NCI-H2029 treated with DMSO at 0.1 percent for 48 hours (cell line): ENCODE results near the gene MYO9B.

ENCODE experiments used
- DNase-seq: peaks from one replicate; lab custom pipeline; 2025; lab: John Stamatoyannopoulos, UW

Gene MYO9B

DNA sequence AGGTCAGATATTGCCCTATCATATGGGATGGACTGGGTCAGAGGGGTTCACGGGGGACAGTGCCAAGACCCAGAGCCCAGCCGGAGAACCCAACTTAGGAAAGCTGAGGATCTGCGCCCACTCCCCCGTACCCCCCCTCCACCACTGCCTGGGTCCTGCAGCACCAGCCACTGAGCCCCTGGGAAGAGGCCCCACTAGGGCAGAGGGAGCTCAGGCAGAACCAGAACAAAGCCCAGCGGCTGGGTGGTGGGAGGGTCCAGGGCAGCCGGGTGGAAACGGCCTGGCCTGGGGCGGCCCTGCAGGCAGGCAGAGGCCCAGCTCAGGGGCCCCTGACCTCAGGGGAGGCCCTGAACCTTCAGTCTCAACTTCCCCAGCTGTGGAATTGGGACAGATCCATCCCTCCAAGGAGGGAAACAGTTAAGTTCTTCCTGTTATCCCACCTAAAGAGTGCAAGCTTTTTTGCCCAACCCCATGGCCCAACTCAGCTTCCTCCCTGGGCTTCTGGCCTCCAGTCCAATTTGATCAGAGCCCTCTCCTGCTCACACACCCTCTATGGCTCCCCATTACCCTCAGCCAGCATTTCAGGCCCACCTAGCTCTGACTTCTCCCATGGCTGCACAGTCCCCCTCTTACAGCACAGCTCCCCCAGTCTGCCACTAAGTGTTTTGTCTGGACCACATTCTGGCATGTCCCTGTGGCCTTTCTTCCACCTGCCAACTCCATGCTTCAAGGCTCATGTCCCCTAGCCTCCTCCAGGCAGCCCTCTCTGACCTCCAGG, 167.0 kb downstream of the MYO9B start:
- no peak for DNase-seq

DNA sequence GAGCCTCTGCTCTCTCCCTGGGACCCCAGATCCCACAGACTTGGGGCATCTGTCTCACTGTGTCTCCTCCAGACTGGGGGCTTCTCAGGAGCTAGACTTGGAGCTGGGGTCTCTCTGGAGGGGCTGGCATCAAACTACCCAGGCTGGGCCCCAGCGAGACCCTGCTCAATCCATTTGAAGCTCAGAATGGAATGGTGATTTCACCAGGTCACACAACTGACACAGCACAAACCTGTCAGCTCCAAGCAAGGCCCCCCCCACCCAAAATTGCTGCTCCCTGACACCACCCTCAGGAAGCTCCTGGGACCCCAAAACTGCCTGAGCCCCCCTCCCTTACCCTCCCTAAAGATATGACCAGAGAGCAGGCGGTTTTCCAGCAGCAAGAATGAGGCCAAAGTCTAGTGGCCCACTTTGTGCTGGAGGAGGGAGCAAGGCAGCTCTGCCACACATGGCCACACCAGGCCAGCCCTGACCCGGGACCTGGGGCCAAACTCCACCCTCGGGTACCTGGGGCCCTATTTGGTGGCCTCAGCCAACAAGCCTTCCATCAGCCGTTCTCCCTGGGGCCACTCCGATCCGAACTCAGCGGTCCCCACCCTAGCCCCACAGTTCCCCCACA, 167.7 kb downstream of the MYO9B start:
- DNase-seq = no peak

DNA sequence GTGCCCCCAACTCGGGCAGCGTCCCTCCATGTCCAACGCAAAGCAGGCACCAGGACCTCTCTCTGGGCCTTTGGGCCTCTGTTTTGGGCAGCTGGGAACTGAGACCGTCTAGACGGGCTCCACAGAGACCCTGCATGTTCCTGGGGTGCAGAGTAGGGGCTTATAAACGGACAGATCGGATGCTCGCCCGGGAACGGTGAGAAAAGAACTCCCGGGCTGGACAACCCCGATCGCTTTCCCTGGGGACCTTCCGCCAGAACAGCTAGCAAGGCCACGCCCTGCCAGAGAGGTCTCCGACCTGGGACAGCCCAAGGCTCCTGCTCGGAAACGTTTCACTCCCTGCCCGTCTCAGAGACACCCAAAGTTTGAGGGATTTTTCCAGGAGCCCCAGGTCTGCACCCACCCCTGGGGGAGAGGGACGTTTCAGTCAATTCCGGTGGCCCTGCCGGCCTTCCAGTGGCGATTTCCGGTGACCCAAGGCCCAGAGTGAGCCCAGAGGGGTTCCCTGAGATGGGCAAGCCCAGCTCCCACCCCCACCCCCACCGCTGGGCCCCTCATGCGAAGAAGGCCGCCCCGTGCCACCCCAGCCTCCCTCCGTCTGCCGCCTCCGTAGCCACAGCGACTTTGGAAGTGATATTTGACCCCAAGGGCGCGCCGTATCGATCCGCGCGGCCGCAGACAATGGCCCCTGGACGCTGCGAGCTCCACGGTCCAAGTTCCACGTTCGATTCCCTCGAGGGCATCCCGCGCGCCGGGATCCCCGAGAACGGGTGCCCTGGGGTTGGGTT, 168.4 kb downstream of the MYO9B start:
- no peak for DNase-seq

DNA sequence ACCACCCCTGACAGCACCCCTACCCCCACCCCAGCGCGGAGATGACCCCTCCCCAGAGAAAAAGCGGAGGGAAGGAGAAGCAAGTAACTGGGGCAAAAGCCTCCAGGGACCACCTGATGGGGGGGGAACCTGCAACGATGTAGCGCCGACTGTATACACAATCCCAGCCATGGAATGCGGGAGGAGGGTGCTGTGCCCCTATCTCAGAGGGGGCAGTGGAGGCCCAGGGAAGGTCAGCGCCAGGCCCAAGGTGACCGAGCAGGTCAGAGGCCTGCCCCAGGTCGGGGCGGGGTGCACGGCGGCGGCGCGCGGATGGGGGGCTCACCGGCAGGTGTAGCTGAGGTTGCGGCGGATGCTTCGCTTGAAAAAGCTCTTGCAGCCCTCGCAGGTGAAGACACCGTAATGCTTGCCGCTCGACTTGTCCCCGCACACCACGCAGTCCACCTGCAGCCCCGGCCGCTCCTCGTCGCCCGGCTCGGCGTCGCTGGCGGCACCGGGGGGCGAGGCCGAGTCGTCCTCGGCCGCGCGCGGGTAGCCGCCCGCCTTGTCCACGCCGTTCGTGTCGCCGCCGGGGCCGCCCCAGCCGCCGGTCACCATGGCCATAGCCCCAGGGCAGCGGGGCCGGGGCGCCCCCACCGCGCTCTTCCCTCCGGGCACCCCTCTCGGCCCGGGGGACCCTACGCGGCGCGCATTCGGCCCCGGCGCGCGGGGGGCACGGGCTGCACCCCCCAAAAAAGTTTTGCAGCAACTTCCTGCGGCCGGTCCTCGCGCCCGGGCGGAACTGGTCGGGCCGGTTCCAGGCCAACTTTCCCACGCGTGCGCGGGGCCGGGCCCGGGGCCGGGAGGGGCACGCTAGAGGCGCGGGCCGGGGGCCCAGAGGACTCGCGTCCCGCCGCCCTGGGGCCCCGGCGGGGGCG, 169.3 kb downstream of the MYO9B start:
- DNase-seq = no peak

DNA sequence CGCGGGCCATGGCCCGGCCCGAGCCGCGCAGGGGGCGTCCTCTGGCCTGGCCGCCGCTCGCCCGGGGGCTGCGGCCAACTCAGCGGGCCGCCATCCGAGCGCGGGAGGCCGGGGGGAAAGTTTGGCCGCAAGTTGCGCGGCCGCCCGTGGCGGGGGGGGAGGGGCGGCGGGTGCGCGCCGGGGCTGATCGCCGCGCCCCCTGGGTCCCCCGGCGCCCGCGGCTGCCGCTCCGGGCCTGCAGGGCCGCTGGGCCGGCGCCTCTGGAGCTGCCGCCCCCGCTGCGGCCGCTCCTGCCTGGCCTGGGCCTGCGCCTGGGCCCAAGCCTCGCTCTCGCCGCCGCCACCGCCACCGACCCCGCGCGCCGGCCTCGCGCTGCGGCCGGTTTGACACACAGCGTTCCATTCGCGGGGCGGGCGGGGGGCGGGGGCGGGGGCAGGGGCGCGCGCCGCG, 170.0 kb downstream of the MYO9B start, which contains the start of gene NR2F6:
Gene NR2F6 (minus strand): TSS at position 385 of the 450 bp plus-strand sequence. CDS start 699 bp downstream, outside the sequence.
- DNase-seq = no peak

DNA sequence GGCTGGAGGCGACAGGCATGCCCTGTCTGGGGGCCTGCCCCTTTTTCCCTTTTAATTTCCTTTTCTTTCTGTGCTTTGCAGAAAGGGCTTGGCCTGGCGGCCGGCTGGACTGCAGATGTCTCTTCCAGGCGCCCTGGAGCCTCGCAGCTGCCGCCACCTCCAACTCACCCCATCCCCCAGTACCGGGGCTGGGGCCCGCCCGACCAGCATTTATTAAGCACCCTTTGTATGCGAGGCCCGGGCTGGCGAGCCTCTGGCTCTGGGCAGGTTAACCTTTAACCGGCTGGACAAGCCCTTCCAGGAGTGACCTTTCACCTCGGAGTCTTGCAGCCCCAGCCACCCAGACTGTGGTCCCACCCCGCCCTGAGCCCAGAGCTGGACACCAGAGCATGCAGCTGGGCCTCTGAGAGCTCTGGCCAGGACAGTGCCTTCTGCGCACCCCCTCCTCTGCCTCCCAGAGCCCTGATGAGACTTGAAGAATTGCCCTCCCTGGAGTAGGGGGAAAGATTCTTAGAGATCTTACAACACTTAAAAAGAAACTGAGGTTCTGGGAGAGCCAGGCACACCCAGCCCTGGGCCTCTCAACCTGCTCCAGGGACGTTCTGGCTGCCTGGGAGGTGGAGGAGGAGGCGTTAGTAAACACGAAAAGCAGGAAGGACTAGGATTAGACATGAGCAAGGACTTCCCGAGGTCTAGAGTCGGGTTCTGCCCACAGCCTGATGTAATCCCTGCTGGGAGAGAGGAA, 171.3 kb downstream of the MYO9B start:
- DNase-seq = no peak

DNA sequence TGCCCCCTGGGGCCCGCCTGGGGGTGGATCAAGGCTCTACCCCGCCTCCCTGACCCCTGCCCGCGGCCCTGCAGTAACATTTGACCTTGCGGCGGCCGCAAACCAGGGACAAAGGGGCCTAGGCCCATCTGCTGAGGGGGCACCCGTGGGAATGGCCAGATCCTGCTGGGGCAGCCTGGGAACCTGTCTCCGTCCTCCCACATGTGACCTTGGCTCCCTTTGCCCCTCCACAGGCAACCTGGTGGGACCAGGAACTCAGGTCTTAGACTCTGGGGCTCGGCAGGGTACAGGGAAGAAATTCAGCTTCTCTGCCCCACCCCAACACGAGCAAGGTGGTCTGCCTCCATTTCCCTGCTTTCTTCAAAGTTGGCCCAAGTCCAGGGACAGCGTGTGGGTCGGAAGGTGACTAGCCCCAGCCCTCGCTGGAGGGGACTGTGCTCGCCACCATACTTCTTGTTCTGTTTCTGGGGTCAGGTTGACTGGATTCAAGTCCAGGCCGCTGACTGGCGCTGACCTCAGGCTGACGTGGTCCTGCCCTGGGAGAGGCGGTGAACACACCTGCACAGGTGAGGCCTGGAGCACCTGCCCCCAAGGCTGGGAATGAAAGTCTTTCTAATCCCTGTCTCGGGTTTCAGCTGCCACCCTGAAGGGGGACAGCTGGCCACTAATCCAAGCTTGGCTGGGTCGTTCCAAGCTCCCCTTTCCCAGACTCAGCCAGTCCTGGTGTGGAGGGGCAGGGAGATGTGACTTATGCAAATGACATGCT, 172.6 kb downstream of the MYO9B start:
- DNase-seq = no peak

DNA sequence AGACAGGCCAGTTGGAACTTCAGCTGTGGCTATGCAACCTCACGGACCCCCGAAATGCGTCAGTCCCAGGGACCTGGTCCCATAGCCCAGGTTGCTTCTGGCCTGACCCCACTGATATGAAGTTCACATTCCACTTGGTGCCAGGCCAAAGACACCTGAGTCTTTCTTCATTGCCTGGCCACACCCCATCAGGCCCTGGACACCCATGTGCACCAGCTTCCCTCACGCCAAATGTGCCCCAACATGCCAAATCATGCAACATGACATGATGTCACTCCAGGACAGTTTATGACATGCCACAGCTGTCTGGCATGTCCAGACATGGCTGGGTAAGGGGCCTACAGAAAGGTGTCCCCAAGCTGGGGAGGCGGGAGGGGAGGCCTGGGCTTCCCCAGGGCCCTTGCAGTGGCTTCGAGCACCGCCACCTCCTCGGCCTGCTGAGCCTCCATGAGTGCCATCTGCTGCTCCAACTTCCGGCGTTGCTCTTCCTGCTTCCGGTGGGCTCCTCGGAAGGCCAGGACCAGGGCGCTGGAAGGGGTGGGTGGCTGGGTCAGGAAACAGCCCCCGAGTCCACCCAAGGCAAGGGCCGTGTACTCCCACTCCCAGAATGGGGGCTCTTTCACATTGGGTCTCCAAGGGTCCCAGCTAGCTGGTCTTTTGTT, 174.4 kb downstream of the MYO9B start:
- no peak for DNase-seq

DNA sequence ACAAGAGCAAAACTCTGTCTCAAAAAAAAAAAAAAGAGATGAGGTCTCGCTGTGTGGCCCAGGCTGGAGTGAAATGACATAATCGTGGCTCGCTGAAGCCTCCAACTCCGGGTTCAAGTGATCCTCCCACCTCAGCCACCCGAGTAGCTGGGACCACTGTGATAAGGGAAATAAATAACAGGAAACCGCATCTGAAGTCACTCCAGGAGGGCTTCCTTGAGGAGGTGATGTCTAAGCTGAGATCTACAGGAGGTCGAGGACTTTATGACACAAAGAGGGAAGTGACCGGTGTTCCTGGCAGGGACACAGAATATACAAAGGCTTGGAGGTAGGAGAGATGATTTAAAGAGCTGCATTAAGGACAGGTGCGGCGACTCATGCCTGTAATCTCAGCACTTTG, 179.1 kb downstream of the MYO9B start:
- DNase-seq = no peak

DNA sequence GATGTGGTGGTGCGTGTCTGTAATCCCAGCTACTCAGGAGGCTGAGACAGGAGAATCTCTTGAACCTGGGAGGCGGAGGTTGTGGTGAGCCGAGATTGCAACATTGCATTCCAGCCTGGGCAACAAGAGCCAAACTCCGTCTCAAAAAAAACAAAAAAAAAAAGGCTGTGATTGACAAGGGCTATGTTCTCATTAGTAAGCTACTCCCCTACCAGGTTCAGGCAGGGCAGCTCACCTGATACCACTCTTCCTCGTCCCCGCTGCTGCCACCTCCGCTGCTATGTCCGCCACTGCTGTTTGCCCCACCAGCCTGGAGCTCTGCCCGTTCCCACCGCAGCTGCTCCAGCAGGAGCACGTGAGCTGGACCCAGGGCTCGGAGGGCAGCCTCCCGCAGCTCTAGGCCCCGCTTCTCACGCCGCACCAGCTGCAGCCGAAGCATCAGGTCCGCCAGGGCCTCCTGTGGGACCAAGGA, 179.6 kb downstream of the MYO9B start:
- peak; percentile 46 for DNase-seq

DNA sequence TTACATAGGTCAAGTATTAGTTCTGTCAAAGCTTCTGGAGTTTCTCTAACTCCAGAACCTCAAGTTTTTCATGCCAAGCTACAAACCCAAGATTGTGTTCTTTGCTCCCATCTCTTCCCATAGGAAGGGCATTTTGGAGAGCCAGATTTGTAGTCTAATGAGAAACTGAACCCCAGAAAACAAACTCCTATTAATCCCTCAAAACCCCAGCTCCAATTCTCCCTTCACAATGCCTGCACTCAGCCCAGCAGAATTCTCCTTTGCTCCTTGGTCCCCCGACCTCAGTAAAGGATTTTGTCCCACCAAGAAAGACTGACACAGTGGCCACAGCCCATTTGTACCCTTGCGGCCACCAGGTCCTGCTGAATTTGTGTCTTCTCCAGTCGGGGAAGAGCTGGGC, 180.6 kb downstream of the MYO9B start:
- DNase-seq = no peak

DNA sequence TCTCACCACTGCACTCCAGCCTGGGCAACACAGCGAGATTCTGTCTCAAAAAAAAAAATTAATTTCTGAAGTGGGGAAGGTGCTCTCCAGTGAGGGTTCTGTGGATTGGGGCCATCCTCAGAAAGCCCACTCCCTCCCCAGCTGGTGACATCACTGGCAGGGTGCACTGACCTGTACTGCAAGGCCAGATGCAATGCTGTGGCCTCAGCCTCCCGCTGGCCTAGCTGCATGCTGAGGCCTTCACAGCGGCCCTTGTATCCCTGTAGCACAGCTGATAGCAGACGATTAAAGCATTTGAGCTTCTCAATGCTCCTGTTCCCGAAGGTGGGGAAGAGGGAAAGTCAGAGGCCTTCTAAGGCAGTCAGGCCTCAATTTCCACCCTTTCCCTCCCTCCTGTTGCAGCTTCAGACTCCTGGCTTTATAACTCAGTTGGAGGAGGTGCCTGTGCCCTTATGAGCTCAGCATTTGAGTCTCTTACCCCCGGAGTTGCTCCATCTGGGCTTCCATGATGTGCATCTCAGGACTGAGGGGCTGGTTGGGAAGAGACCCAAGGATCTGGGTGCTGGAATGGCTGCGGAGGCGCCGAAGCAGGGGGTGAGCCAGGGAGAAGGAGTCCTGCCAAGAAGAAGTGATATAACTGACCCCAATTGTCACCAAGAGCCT, 183.7 kb downstream of the MYO9B start:
- no peak for DNase-seq

DNA sequence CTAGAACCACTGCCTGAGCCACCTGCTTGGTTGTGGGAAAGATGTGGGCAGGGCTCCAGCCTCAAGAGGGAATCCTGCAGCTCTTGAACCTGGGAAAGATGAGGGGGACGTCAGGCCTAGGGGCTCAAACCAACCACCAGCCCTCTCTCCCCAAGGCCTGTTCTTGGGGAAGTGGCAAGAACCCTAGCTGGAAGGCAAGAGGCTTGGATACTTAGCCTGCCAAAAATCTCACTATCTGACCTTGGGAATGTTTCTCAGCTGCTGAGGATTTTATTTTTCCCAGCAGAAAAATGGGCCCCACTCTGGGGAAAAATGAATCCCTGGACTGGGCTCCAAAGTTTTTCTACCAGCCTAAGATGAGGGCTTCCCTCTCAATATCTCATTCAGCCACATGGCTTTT, 184.4 kb downstream of the MYO9B start:
- DNase-seq = no peak

DNA sequence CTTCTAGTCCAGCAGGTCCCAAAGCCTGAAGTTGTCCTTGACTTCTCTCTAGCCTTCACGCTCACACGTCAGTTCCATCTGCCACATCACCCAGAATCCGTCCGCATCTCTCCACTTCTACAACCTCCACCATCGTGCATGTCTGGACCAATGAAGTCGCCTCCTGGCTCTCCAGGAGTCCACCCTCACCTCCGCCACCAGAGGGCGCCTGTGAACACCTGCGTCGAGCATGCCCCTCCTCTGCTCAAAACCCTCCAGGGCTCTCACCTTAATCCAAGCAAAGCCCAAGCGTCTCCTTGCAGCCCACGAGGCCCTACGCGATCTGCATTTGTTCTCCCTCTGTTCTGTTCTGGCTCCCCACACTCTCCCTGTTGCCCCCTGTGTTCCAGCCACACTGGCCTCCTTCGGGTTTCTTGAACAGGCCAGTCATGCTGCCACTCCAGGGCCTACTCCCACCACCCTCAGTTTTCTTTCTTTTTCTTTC, 185.3 kb downstream of the MYO9B start:
- DNase-seq = peak; percentile 74

DNA sequence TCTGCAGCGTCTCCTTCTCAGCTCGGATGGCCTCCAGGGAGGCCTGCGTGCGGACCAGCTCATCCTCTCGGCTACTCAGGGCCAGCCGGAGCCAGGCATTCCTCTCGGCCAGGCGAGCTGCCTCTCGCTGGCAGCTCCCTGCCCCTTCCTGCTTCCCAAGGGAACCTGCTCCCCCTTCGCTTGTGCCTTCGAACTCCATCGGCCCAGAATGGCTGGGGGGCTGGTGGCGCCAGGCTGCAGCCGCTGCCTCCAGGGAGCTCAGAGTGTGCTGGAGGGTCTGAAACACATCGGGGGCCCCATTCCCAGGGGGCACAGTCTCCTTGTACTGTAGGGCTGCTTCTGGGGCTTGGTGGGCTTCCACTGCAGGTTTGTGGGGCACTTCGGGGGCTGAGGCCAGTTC, 187.0 kb downstream of the MYO9B start:
- DNase-seq = no peak
